GM12801 (cell line): ENCODE results near the gene MAP1S.

Source experiments
- TF ChIP-seq, protein P1 (sequence below): IDR thresholded peaks from one replicate; pipeline ENCODE4 v1.5.1; 2011; ENCODE audit warnings: control low read depth; ENCODE audit not compliant: insufficient read length; ENCODE audit errors: extremely low read depth

Gene MAP1S

GRCh38 chr19:17680230-17680722, 39.0 kb upstream of the MAP1S start:
- TF ChIP-seq, protein P1, sequence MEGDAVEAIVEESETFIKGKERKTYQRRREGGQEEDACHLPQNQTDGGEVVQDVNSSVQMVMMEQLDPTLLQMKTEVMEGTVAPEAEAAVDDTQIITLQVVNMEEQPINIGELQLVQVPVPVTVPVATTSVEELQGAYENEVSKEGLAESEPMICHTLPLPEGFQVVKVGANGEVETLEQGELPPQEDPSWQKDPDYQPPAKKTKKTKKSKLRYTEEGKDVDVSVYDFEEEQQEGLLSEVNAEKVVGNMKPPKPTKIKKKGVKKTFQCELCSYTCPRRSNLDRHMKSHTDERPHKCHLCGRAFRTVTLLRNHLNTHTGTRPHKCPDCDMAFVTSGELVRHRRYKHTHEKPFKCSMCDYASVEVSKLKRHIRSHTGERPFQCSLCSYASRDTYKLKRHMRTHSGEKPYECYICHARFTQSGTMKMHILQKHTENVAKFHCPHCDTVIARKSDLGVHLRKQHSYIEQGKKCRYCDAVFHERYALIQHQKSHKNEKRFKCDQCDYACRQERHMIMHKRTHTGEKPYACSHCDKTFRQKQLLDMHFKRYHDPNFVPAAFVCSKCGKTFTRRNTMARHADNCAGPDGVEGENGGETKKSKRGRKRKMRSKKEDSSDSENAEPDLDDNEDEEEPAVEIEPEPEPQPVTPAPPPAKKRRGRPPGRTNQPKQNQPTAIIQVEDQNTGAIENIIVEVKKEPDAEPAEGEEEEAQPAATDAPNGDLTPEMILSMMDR = no peak

DNA sequence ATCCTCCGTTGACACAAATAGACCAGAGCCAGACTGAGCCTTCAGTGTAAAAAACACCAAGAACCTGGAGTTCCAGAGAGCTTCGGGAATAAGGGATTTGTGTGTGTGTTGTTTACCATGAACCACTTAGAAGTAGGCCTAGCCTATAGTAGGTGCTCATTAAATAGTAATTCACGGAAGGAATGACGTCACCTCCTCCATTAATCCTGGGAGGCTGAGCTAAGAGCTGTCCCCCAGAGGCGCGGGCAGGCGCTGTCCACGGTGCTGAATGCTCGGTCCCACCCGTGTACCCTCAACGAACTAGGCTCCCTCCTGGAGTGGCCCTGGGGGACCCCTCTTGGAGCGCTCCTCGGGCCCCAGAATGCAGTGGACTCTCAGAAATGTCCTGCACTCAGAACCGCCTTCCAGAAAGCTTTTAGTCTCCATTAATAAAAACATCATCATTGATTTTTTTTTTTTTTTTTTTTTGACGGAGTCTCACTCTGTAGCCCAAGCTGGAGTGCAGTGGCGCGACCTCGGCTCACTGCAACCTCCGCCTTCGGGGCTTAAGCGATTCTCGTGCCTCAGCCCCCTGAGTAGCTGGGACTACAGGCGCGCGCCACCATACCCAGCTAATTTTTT, 37.7 kb upstream of the MAP1S start:
- TF ChIP-seq, protein P1 = no peak

GRCh38 chr19:17682273-17682672, 37.0 kb upstream of the MAP1S start:
- TF ChIP-seq, protein P1 = no peak

- TF ChIP-seq, protein P1 = no peak
These were observed 36.2 kb upstream of the MAP1S start for GRCh38 chr19:17683078-17683477.

- TF ChIP-seq, protein P1 = no peak
These were observed 35.0 kb upstream of the MAP1S start for GRCh38 chr19:17684256-17684655.

DNA sequence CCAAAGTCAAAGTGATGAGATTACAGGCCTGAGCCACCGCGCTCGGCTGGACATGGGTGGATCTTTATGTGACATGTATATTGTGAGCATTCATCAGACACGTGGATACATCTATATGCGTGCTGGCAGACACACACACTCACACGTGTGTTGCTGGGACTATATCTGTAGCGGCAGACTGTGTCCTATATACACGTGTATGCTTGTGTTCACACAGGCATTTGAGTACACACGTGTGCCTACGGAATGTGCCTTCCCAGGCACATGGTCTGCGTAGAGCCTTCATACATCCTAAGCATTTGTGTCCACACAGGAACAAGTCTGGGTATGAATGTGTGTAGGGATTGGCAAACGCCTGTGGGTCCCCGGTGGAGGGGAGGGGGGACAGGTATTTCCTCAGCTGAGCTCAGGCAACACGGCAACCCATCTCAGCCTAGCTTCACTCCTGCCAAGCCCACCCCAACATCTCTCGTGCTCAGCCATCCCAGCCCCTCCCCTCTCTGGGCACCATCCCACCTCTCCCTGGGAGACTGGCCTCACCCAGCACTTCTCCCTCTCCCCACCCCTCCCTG, 33.7 kb upstream of the MAP1S start:
- TF ChIP-seq, protein P1 = no peak

GRCh38 chr19:17686023-17686521, 33.2 kb upstream of the MAP1S start:
- TF ChIP-seq, protein P1 = no peak
